Tibial nerve (tissue), 4 donors: Measurements from ENCODE around the gene SEC23A.
"Not testable (repeated sequence)": the region's sequence is repeated elsewhere in the genome, so short reads cannot be mapped to it uniquely, and the experiment has no call there.

Experiments used
- CTCF ChIP-seq, 5 experiments: fragments of 200-600 bp in 3 of 5; fragments of 450-650 bp in 2 of 5; sonication (generic) in 3 of 5; IDR thresholded peaks; one replicate each; pipeline ENCODE4 v1.5.1; 2016 to 2019; ENCODE audit warnings: antibody characterized with exemption in 5 of 5, mild to moderate bottlenecking in 3 of 5, moderate library complexity in 2 of 5
- EP300 ChIP-seq, 2 donors: sonication (generic); formaldehyde crosslinking; IDR thresholded peaks; one replicate each; pipeline ENCODE4 v1.6.1; 2017; ENCODE audit warnings: antibody characterized with exemption in 2 of 2, mild to moderate bottlenecking in 1 of 2
- POLR2A ChIP-seq, 2 donors: fragments of 450-650 bp; IDR thresholded peaks; one replicate each; pipeline ENCODE4 v1.6.1; 2017; ENCODE audit warnings: antibody characterized with exemption in 2 of 2, mild to moderate bottlenecking in 2 of 2, moderate library complexity in 2 of 2

GRCh38 chr14:39069169-39069805 lies 33.7 kb downstream of the SEC23A start:
- not testable (repeated sequence) for TF ChIP-seq CTCF, EP300, POLR2A (IDR thresholded peaks at IDR 0.05)
